Heart left ventricle (tissue), 16 donors: ENCODE measurements around the gene AFMID. TPM values are rescaled to one million over a fixed set of nuclear protein-coding genes. Genes with fewer than 3 reads are reported as not detected.

Experiments used
- ATAC-seq, 4 donors: fragments of 200-7000 bp; cut with Tn5 transposase; one replicate each; pipeline ENCODE4 v1.9.1; 2020 to 2022; ENCODE audit warnings: moderate library complexity in 4 of 4, mild to moderate bottlenecking in 3 of 4, moderate number of reproducible peaks in 1 of 4
- DNase-seq, 5 donors: peaks; one replicate each; pipeline ENCODE4 v3.0.0-alpha.2; 2020
- H3K27ac ChIP-seq, 12 donors: fragments of 200-600 bp; sonication (generic) in 4 of 12; one replicate each; pipeline versions ENCODE4 v1.5.0 to v1.8.0; 2016 to 2022; ENCODE audit warnings: mild to moderate bottlenecking in 2 of 12
- H3K27me3 ChIP-seq, 9 donors: fragments of 200-600 bp; sonication (generic) in 2 of 9; one replicate each; pipeline versions ENCODE4 v1.5.1 to v1.8.0; 2016 to 2022; ENCODE audit warnings: mild to moderate bottlenecking in 3 of 9
- H3K36me3 ChIP-seq, 9 donors: fragments of 200-600 bp; sonication (generic) in 2 of 9; one replicate each; pipeline versions ENCODE4 v1.5.0 to v1.8.0; 2018 to 2022; ENCODE audit warnings: mild to moderate bottlenecking in 2 of 9
- H3K4me1 ChIP-seq, 12 donors: fragments of 200-600 bp; sonication (generic) in 4 of 12; one replicate each; pipeline versions ENCODE4 v1.5.0 to v1.8.0; 2016 to 2022; ENCODE audit warnings: mild to moderate bottlenecking in 3 of 12
- H3K4me3 ChIP-seq, 12 donors: fragments of 200-600 bp; sonication (generic) in 4 of 12; one replicate each; pipeline versions ENCODE4 v1.5.0 to v1.8.0; 2017 to 2022; ENCODE audit warnings: mild to moderate bottlenecking in 9 of 12, moderate library complexity in 4 of 12
- H3K9me3 ChIP-seq, 12 donors: fragments of 200-600 bp; sonication (generic) in 4 of 12; one replicate each; pipeline versions ENCODE4 v1.5.0 to v1.8.0; 2016 to 2022; ENCODE audit warnings: mild to moderate bottlenecking in 1 of 12
- CTCF ChIP-seq, 12 donors: fragments of 200-600 bp; sonication (generic) in 4 of 12; IDR thresholded peaks; one replicate each; pipeline versions ENCODE4 v1.5.0 to v1.8.0; 2018 to 2022; ENCODE audit warnings: antibody characterized with exemption in 12 of 12, mild to moderate bottlenecking in 5 of 12
- POLR2A ChIP-seq, 2 donors: fragments of 450-650 bp; IDR thresholded peaks; one replicate each; pipeline ENCODE4 v1.6.1; 2017; ENCODE audit warnings: antibody characterized with exemption in 2 of 2, mild to moderate bottlenecking in 2 of 2, moderate library complexity in 2 of 2
- WGBS, 4 donors: extraction: QIAGEN DNeasy Blood & Tissue Kit in 2 of 4; methylation state at CpG; one replicate each; pipeline versions ENCODE4 v1.1.5 to v1.1.7; 2013 to 2018; 5-methylcytosine and 5-hydroxymethylcytosine counted together
- intact Hi-C, 10 donors: fragments of 100-400 bp; cut with DNase I; formaldehyde crosslinking; loops; one replicate each; pipeline versions ENCODE4 v1.11.1 to v1.14.2; 2022
- polyA plus RNA-seq, 2 donors: library from polyadenylated mRNA; stranded (reverse); fragments of 200-250 nt; gene quantifications; one replicate each; pipeline ENCODE4 v1.2.3, GENCODE V29; 2013
- total RNA-seq, 9 donors: library from RNA; depleted of rRNA in 2 of 9; stranded (reverse); fragments of >200 nt in 2 of 9; fragmentation: NEBNext Ultra II Directional in 3 of 9; extraction: Animal tissue kit (Norgen Biotek cat#: 25700) in 3 of 9; gene quantifications; one replicate each; pipeline versions ENCODE4 v1.1.0 to v1.2.4, GENCODE V29; 2016 to 2023
- donor health status: ischemic (EF 13 %, LVEDD 7.1; RV severe dilation, severe dysfunction).
- donor health status: healthy with polysubstance abuse.
- donor health status: DM: no; HTN: yes; CAD: no.
- donor health status: DM: no; HTN: no; CAD: no.
- donor health status: ischemic (EF 25% LVEDD 6.9; RV normal size, moderate dysfunction).
- donor health status: ischemic (EF 25% LVEDD 5.7; RV mildly dilated, moderate dysfunction).
- donor health status: healthy.
- donor health status: DM: yes; HTN: yes; CAD: no.
- donor health status: ischemic (EF 35%, LVEDD 5.7; RV mildly dilated, moderate dysfunction).
- donor health status: nonischemic (EF 11% LVEDD 7.7; RV severe dilation, severe dysfunction).
- donor health status: DM: yes; HTN: yes; CAD: no.
- donor health status: PGD.
- donor health status: ischemic (EF 29% LVEDD 5.4; RV normal size, mild dysfunction).
- donor health status: nonischemic (EF 23%, LVEDD 6.1; RV moderate dilation, normal function).

The AFMID gene
- total and polyA plus RNA-seq, 11 donors: 12.8 to 86.6 (median 30.2) TPM

- intact Hi-C loops: no loop called here
- no peak for ATAC-seq
Measured at GRCh38 chr17:78240012-78240655, 53.0 kb downstream of the AFMID start.

GRCh38 chr17:78240839-78241238 lies 53.7 kb downstream of the AFMID start:
- Histone ChIP-seq H3K9me3 (peaks cover 0 to 5% (median 0%) of the 10 kb centered on the region in 12 donors), H3K4me1 (peaks cover 0 to 5% (median 0%) of the 10 kb centered on the region in 12 donors), H3K36me3 (no peaks in the 10 kb centered on the region), H3K4me3 (no peak overlapping the region), H3K27ac (no peak overlapping the region), H3K27me3 (no peaks in the 10 kb centered on the region)
- DNase-seq (no peak), ATAC-seq (no peak)
- no peak for TF ChIP-seq POLR2A (IDR thresholded peaks at IDR 0.05)
- WGBS, 4 donors: 74 to 93% (median 87%) methylated on average over 8 to 9 of the region's 9 CpGs
- intact Hi-C loops: no loop called here

More at GRCh38 chr17:78240012-78240655, 53.0 kb downstream of the AFMID start:
- Histone ChIP-seq H3K27me3 (no peaks in the 10 kb centered on the region), H3K4me3 (no peak overlapping the region), H3K36me3 (no peaks in the 10 kb centered on the region), H3K4me1 (peaks cover 0 to 5% (median 0%) of the 10 kb centered on the region in 12 donors), H3K9me3 (peaks cover 0 to under 1% (median 0%) of the 10 kb centered on the region in 12 donors), H3K27ac (no peak overlapping the region)
- 76 to 85% (median 84%) methylated on average over 8 to 12 of the region's 12 CpGs for WGBS, 4 donors
- peak in 1 of 5 donors; percentile 51 for DNase-seq
- no peak for TF ChIP-seq POLR2A (IDR thresholded peaks at IDR 0.05)
- no peak for TF ChIP-seq CTCF (IDR thresholded peaks at IDR 0.05)

GRCh38 chr17:78241277-78242023 lies 54.3 kb downstream of the AFMID start:
- H3K4me1 ChIP-seq: peaks cover 0 to 5% (median 0%) of the 10 kb centered on the region in 12 donors
- peak in 3 of 4 donors; percentile 51 to 64 (median 58) for ATAC-seq
- no peak overlapping the region for H3K27ac ChIP-seq
- no peaks in the 10 kb centered on the region for H3K27me3 ChIP-seq
- TF ChIP-seq CTCF (IDR thresholded peaks at IDR 0.05) (no peak), POLR2A (IDR thresholded peaks at IDR 0.05) (no peak)
- H3K36me3 ChIP-seq: no peaks in the 10 kb centered on the region
- H3K9me3 ChIP-seq: peaks cover 0 to 5% (median 0%) of the 10 kb centered on the region in 12 donors
- DNase-seq: no peak
- intact Hi-C loops: no loop called here
- 78 to 91% (median 80%) methylated on average over 9 to 13 of the region's 13 CpGs for WGBS, 4 donors
- H3K4me3 ChIP-seq: no peak overlapping the region

GRCh38 chr17:78242024-78242742 lies 55.0 kb downstream of the AFMID start:
- ATAC-seq (peak in 1 of 4 donors; percentile 12), DNase-seq (no peak)
- TF ChIP-seq POLR2A (IDR thresholded peaks at IDR 0.05) (no peak), CTCF (IDR thresholded peaks at IDR 0.05) (no peak)
- peaks cover 0 to 5% (median 0%) of the 10 kb centered on the region in 12 donors for H3K4me1 ChIP-seq
- H3K27me3 ChIP-seq: no peaks in the 10 kb centered on the region
- no peak overlapping the region for H3K27ac ChIP-seq
- intact Hi-C loops: no loop called here
- peaks cover 0 to 5% (median 0%) of the 10 kb centered on the region in 12 donors for H3K9me3 ChIP-seq
- no peaks in the 10 kb centered on the region for H3K36me3 ChIP-seq
- WGBS, 4 donors: 81 to 88% (median 84%) methylated on average over 15 to 21 of the region's 21 CpGs
- no peak overlapping the region for H3K4me3 ChIP-seq
